CD4-positive, alpha-beta T cell treated with Interleukin-17A for 4 hours (primary cell): ENCODE data around the gene HIBADH.
"Not testable (repeated sequence)": the region's sequence is repeated elsewhere in the genome, so short reads cannot be mapped to it uniquely, and the experiment has no call there.

ENCODE experiments used
- DNase-seq: peaks from one replicate; pipeline ENCODE4 v3.0.0-alpha.2; 2020; ENCODE audit warnings: mixed read lengths

HIBADH gene

DNA sequence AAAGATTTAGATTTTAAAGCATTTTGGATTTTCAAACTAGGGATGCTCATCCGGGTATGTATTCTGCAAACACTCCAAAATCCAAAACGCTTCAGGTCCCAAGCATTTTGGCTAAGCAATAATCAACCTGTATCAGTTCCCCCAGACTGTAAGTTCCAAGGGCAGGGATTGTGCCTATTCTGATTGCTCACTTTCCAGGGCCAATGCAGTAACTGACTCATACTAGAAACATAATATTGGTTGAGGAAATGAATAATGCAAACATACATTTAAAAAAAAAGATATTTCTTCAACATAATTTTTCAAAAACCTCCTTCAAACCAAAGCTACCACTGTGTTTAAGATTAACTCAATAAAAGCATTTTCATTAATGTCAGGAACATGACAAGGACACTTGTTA, 69.5 kb downstream of the HIBADH start:
- DNase-seq = no peak

DNA sequence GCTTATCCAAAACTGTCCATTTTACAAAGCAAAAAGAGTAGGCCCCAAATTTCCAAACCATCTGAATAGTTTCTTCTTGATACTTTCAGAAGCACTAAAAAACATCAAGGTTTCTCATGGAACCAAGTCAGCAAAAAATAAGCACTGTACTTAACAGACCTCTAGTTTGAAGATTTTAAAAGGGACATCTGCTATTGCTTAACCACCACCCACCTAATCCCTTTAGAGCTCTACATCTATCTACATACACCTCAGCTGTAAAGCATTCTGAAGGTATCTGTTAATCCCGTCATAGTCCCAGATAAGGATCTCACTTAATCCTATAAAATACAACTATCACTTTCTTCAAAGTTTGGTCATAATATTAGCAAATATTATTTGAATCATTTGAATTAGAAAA, 72.3 kb downstream of the HIBADH start:
- DNase-seq = no peak

DNA sequence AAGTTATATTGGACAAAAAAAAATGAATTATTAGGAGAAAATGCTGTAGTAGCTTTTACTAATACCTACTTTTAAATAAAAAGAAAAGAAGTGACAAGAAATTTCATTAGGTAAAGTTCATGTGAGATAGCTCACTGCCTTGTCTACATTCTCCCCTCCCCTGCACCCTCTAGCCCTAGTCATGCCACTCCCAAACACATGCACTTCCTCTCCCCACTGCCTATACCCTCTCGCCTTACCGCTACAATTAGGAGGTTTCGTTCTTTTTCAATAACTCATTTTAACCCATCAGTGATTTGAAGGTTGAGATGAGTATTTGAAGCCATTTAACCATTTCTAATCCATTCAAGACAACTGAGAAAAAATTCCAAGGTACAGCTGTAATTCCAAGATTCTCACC, 75.3 kb downstream of the HIBADH start:
- DNase-seq = no peak

DNA sequence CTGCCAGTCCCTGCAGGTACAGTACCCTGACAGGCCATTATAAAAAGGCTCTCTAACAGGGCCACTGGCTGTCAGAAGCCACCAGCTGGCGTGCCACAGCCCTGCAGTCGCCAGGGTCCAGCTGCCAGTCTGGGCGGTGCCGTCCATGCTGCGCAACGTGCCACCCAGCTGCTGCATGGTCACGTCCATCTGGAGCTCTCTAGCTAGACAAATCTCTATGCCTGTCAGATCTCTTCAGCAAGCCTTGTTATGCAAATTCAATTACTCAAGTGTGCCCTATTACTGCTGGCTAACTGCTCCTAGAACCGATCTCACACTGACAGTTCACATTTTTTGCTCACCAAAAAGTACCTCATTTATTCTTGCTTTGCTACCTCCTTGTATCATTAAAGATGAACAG, 75.9 kb downstream of the HIBADH start:
- DNase-seq = no peak

DNA sequence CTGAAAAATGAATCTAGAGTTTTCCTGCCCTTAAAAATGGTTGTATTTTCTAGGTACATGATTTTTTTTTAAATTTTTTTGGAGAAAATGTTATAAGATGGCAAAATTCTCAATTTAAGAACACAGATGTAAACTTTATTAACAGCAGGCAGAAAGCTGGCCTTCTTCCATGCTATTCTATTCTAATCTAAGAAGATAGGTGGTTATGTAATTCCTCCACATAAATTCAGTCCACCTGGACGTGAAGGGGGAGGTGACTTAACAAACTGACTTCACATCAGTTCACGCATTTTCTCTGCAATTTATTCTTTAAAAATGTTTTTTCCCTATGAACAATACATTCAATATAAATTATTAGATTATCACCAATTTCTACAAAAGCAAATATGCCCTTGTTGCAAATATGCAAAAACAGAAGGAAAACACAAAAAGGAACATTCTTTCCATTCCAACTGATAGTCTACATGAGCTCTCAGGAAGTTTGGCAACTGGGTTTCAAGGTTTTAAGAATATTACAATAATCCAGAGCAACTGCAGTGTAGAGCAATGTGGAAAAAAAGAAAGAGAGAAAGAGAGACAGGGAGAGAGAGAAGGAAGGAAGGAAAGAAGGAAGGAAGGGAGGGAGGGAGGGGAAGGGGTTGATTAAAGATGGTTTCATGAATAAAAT, 76.8 kb downstream of the HIBADH start:
- no peak for DNase-seq

DNA sequence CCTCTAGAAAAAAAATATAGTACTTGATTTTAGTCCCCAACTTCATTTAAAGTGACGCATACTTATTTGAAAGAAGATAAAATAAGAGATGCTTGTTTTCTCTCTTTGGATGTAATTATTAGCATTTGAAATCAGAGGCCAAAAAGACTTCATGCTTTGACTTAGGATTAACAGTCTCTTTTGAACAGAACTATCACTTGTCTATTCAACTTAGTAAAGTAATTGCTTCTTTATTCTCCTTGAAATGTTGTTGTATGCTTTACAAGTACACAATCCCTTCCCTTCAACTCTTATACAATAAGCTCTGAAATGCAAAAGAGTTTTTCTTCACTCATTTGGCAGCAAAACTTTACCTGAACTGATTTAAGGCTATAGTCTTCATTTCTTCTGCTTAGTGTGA, 80.8 kb downstream of the HIBADH start:
- no peak for DNase-seq

DNA sequence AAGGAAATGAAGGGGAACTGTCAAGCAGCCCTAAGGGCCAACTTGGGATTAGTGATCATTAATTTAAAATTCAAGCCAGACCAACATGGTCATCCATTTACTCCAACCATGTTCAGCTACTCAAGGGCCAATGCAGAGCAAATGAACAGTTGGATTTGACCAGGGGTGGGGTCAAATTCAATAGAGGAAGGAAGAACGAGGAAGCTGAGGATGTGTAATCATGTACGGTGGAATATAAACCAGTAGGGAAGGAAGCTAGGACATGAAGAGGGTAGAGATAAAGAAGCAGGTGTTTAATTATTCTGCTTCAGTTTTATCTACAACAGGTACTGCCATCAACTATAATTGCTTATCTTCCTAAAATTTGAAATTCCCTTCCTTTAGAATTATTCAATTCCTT, 81.6 kb downstream of the HIBADH start:
- DNase-seq = no peak

DNA sequence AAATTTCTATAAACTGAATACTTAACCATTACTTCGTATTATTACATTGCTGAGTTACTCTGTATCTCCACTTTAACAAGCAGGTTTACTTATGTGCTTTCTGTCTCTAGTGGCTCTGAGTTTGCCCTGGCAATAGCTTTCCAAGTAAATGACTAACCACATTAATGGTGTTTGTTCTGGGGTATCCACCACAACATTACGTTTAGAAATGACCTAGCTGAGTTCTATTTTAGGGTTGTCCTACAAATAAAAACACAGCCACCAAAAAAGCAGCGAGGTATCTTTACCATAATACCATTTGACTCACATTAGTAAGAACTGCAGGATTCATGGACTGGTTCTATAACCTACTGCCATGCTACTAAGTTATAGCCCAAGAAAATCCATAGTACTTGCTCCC, 83.1 kb downstream of the HIBADH start:
- no peak for DNase-seq

DNA sequence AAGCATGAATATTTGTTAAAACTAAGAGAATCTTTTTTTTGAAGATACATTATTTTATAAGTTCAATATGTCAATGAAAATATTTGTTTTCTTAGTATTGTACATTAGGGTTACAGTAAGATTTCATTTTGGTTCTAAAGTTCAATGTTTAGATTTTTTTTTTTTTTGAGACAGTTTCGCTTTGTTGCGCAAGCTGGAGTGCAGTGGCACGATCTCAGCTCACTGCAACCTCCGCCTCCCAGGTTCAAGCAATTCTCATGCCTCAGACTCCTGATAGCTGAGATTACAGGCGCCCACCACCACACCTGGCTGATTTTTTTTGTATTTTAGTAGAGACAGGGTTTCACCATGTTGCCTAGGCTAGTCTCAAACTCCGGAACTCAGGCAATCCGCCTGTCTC, 84.5 kb downstream of the HIBADH start:
- not testable (repeated sequence) for DNase-seq

DNA sequence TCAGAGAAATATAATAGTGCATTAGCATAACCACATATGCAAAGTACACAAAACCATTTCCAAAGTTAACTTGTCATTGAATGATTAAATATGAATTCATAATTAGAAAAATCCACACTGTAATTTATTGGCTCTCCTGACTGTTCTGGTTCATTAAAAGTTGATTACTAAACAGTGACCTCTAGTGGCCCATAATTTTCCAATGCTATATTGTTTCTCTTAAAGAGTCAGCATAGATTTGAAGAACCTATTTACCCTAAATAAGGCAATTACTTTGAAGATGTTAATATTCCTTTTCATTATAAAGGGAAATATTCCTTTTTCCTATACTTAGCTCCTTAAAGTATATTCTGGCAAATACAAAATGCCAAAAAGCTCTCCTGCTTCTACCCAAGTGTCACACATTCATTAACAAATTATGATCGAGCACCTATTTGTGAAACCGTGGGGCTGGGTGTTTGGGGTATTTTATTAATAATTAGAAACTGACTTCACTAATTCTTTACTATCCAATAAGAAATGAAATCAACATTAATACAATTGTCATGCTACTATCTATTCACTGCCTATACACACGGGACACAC, 86.2 kb downstream of the HIBADH start:
- DNase-seq = no peak

DNA sequence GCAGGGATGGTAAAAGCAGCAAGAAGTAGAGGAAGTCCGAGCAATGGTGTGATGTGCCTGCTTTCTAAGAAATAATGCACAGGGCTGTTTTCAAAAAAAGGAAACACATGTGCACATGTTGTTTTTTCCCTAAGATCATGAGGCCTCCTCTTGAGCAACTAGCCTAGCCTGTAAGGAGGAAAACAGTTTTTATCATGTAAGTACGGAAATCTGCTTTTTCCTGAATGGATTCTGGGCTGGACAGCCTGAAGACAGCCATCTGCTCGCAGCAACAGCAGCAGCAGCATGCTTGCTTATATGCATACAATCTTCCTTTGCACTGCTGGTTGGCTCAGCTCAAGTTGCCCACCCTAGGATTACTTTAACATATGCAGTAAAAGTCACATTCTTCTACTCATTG, 87.1 kb downstream of the HIBADH start:
- DNase-seq = no peak

DNA sequence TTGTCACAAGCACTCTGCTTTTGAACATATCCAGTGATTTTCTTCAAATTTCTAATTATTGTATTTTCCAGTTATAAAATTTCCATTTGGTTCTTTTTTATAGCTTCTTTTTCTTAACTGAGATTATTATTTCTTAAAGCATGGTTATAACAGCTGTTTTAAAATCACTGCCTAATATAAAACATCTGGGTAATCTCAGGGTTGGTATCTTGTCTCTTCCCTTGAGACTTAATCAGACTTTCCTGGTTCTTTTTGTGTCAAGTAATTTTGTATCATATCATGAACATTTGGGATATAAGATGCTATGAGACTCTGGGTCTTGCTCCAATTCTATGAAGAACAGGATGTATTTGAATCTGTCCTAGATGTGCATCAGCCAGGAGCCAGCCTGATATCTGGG, 93.6 kb downstream of the HIBADH start:
- no peak for DNase-seq

DNA sequence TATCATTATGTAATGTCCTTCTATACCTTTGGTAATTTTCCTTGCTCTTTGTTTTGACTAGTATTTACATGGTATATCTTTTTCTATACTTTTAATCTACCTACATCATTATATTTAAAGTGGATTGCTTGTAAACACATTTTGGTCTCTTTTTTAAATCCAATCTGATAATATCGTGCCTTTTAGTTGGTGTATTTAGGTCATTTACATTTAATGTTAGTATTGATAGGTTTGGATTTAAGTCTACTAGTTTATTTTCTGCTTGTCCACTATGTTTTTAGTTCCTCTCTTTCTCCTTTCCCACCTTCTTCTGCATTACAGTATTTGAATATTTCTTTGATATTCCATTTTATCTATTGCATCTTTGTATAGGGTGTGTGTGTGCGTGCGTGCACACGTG, 95.4 kb downstream of the HIBADH start:
- DNase-seq = no peak

DNA sequence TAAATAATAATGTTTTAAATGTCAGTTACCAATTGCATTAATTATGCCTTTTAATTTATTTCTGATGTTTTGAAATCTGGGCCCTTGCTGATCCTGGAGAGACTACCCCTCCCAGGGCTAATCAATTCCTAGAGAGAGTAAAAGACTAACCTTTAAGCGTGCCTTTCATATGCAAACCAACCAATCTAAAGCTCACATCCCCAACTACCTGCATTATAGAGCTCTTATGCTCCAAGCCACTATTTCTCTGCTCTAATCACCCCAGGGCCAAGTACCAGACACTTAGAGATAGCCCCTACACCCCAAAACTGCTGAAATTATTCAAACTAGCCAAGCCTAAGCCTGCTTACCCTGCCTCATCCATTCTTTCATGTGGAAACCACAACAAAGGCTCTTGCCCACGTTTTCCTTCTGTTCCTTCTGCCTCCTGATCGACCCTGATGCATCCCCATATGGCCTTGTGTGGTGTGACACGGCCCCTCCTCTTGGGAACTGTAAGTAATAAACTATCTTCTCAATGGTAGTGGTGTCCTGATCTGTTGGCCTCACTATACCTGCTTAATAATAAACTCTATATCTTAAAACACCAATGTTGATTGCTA, 97.7 kb downstream of the HIBADH start:
- no peak for DNase-seq

DNA sequence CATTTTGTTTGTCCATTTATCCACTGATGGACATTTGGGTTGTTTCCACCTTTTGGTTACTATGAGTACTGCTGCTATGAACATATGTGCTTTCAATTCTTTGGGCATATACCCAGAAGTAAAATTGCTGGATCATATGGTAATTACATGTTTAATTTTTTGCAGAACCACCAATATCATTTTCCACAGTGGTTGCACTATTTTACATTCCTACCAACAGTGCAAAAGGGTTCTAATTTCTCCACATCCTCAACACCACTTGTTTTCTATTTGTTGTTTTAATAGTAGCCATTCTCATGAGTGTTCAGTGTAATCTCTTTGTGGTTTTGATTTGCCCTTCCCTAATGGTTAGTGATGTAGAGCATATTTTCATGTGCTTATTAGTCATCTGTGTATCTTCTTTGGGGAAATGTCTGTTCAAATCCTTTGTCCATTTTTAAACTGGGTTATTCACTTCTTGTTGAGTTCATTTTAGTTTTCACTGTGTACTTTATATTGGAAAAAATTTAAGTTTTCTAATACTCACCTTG, 101.9 kb downstream of the HIBADH start:
- DNase-seq = no peak

DNA sequence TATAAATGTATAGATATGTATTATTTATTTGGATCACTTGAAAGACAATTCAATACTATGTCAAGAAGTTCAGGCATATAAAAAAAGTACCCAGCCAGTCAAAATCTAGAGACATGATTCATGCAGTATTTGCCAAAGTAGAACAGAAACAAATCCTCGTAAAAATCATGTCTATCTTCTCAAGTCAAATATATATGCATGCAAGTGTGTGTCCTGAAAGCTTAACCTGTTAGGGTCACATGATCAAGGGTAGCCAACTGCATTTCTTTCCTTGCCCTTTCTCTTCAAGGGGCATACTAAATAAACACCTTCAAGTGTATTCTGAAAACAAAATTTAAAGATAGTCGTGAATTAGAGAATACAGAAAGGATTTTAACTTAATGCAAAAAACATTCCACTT, 107.0 kb downstream of the HIBADH start:
- DNase-seq = no peak

DNA sequence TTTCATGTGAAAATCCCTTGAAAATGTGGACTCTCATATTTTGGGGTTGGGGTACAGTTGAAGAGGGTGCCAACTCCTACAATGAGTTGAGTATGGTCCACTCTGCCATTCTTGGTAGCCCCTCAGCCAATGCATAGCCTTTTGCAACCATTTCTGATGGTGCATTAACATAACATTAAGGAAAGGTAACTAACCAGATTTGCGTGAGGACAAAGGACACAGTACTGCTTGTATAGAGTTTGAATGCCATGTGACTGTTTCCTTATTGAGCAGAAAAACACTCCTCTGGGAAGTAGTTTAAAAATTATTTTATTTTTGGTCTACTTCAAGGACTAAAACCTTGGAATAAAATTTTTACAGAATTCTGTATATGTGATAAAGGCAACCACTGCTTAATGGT, 107.9 kb downstream of the HIBADH start:
- no peak for DNase-seq

DNA sequence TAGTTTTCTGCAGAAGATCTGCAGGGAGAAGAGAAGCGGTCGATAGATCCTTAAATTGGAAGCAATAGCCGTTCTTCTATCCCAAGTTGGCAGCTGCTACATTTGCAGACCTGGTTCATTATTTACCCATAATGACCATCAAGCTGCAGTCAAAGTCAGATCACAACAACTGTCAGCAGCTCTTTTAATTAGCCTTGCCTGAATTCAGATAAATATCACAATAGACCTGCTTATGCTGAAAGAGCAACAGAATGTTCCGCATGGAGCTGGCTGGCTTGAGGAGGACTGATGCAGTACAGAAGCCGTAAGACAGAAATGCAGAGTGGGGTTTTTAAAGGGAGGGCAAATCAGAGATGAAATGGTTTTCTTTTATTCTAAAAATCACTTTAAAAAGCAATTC, 109.4 kb downstream of the HIBADH start:
- no peak for DNase-seq

DNA sequence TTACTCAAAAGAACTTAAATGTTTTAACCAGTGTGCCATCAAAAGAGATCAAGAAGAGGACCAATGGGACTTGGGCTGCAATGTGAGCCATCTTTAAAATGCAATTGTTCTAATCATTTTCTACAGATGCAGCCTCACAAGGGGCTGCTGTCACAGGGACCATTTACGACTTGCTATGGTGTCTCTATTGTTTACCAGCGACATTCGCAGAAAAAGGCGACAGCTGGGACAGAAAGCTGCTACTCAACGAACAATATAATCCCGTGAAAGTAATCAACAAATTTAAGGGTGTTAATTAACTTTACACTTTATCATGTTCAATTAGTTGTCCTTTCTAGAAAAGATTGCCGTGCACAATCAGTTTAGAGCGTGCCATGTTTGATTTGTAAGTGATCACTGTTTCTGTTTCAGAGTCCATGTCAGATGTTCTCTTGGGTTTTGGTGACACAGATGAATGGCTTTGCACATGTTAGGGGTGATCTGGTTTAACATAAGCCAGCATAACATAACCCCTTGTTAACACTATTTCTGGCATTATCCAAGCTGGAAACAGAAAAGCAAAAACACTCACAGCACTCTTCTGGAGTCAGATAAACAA, 110.8 kb downstream of the HIBADH start:
- no peak for DNase-seq

DNA sequence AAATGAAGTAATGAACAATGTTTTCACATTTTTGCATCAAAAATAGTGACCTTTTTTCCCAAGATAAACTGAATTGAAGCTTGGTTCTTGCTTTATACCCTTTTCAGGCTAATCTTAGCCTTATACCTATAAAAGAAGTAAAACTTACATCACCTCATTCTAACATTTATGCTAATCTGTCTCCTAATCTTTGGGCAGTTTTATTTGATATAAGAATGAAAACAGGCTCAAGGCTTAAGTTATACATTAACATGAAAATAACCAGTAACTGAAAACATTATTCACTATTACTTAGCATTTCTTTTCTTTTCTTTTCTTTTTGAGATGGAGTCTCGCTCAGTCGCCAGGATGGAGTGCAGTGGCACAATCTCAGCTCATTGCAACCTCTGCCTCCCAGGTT, 113.1 kb downstream of the HIBADH start:
- DNase-seq = no peak

DNA sequence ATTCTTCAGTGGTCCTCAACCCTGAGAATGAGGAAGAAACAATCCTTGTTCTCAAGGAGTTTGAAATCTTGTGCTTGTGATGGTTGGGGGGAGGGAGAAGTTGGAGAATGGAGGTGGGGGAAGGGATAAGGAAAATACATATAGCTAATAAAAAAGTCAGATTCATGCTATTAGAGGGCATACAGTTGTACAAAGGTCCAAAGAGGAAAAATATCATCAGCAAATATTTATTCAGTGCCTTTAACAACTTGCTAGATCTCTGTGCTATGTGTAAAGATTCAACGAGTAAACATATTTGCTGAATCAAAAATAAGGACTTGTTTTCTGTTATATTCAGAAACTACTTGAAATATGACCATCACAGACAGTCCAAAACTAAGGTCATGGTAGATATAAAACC, 114.4 kb downstream of the HIBADH start:
- DNase-seq = no peak

DNA sequence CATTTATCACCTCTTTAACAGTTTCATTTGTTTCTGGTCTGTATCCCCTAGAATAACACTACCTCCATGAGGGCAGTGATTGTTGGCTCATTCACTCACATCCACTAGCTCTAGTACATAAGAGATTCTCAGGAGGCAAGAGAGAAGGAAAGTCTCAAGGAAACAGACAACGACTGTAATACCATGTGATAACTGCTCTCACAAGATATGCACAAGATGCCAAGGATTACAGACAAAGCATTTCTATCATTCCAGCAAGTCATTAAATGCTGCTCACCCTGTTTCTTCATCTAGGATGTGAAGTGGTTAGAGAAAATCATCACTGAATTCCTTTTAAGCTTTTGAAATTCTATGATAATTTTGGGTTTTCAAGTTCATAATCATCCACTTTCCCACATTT, 115.3 kb downstream of the HIBADH start:
- no peak for DNase-seq

DNA sequence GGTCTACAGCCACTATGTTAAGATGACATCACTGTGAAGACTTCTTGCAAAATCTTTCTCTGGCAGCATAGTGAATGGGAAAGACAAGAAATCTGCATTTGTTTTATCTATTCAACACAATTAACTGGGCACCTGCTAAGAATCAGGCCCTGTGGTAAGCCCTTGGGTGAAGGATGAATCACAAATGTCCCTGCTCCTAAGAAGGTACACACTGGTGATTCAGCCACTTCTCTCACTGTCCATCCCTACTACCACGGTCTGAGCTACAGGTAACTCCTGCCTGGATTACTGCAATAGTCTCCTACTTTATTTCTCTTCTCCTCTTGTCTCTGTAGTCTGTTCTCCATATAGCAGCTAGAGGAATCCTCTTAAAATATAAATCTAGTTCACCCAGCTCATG, 116.1 kb downstream of the HIBADH start:
- no peak for DNase-seq

DNA sequence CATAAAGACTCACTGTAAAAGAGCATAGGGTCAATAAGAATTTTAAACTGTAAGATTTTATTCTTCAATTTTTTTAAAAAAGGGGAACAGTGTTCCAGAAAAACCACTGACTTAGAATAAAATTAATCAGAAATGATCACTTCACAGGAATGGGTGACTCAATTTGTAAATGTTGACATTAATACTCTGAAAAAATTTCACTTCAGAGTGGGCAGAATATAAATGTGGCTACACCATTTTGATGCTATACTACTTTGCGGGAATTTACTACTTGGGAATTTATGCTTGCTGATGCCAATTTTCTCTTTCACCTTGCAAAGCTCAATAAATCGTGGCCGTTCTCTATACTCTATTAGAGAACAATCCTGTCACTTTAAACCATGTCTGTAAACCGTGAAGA, 126.9 kb downstream of the HIBADH start:
- DNase-seq = no peak
